ENCODE measurements around the gene ROS1.

DNA sequence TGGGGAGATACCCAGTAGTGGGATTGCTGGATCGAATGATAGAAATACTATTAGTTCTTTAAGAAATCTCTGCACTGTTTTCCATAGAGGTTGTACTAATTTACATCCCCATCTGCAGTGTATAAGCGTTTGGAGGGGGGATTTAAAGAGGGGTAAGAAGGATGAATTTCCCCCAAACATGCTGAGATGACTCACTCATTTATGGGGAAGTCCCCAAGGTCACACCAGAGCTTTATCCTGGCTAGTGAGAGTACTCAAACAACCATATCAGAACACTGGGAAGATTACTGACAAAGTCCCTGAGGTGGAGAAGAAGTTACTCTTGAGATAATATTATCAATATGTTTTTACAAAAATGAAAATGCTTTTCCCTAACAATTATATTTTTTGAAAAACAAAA lies 44.0 kb downstream of the ROS1 start:
- no peak for TF ChIP-seq CTCF (conservative IDR thresholded peaks at IDR 0.05 in 1 of 2, IDR thresholded peaks at IDR 0.05 in 1 of 2; ENCODE audit: low read depth in 1 of 2, low read length in 2 of 2)
- TF ChIP-seq EZH2 (IDR thresholded peaks at IDR 0.05; ENCODE audit: low read length, missing control alignments): no peak
